Stimulated activated CD8-positive, alpha-beta memory T cell treated with anti-CD3 and anti-CD28 coated beads, Interleukin-12 subunit alpha, Interleukin-12 subunit beta, amount 100 ng/mL, for 24 hours (primary cell): ENCODE data around the gene NRG4.
"Not testable (repeated sequence)": the region's sequence is repeated elsewhere in the genome, so short reads cannot be mapped to it uniquely, and the experiment has no call there.

Source experiments
- DNase-seq: peaks from one replicate; pipeline ENCODE4 v3.0.0-alpha.2; 2020; ENCODE audit errors: extremely low read depth

NRG4 gene

GRCh38 chr15:75927601-75928000, 84.6 kb downstream of the NRG4 start:
- DNase-seq = no peak

- DNase-seq = no peak
Observed at GRCh38 chr15:75926931-75927330, 85.3 kb downstream of the NRG4 start.

GRCh38 chr15:75925440-75925839, 86.8 kb downstream of the NRG4 start:
- DNase-seq = no peak

GRCh38 chr15:75924576-75924975, 87.6 kb downstream of the NRG4 start:
- DNase-seq = no peak

- no peak for DNase-seq
Observed at GRCh38 chr15:75923756-75924155, 88.5 kb downstream of the NRG4 start.

- DNase-seq = no peak
Observed at GRCh38 chr15:75921732-75922703, 90.2 kb downstream of the NRG4 start.

- DNase-seq = no peak
Observed at GRCh38 chr15:75920079-75920478, 92.1 kb downstream of the NRG4 start.

- DNase-seq = no peak
Observed at GRCh38 chr15:75918135-75918534, 94.1 kb downstream of the NRG4 start.

- no peak for DNase-seq
Observed at GRCh38 chr15:75916978-75917377, 95.2 kb downstream of the NRG4 start.

GRCh38 chr15:75910355-75910754, 101.9 kb downstream of the NRG4 start:
- DNase-seq = not testable (repeated sequence)

GRCh38 chr15:75905231-75905630, 107.0 kb downstream of the NRG4 start:
- no peak for DNase-seq

- DNase-seq = peak; percentile 79
Observed at GRCh38 chr15:75903331-75904239, 108.6 kb downstream of the NRG4 start, which contains the start of gene FBXO22. FBXO22 (plus strand) TSS chr15:75903878; CDS start chr15:75903964, 86 bp downstream.

- no peak for DNase-seq
Observed at GRCh38 chr15:75902129-75902557, 110.1 kb downstream of the NRG4 start.

GRCh38 chr15:75900577-75900976, 111.6 kb downstream of the NRG4 start:
- DNase-seq = no peak

- no peak for DNase-seq
Observed at GRCh38 chr15:75895731-75896130, 116.5 kb downstream of the NRG4 start.

GRCh38 chr15:75891895-75892294, 120.3 kb downstream of the NRG4 start:
- no peak for DNase-seq
